ENCODE measurements around the gene CASKIN1. TPM values are rescaled to one million over a fixed set of nuclear protein-coding genes. Genes with fewer than 3 reads are reported as not detected.
A peak's percentile ranks its signal among the peaks of the same experiment; 100 is the strongest.

The CASKIN1 gene
- total and polyA plus RNA-seq, 5 donors from 2014 or later = not detected

DNA sequence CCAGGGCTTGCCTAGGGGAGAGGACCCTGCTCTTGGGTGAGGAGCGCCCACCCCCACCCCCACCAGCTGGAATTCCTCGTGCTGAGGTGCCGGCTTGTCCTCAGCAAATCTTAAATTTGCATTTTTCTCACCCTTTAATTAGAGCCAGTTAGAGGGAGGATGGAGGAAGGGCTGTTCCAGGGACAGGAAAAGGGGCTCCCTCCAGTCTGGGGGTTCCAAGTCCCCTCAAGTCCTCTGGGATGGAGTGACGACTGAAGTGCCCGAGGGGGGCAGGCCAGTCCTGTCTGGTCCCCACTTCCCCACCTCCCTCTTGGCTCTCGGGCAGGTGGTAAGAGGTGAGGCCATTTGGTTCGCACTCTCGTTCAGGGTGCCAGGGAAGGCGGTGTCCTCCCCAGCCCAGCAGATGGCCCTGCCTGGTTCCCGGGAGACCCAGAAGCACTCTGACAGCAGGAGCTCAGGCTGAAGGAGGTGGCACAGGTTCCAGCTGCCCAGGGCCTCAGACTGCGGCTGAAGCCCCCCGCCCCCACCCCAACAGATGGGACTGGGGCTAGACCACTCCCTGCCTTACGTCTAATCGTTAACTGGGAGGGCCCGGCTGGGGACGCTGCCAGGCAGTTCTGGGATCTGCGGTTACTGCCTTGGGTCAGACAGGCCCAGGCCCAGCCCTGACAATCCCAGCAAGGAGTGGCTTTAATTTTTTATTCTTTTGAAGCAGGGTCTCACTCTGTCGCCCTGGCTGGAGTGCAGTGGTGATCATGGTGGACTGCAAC, 45.8 kb downstream of the CASKIN1 start:
- no peak overlapping the region for H3K4me3 ChIP-seq (ENCODE audit: low read depth, low read length)
- Mint-ChIP-seq H3K4me3 (peak overlapping the region in 3 of 4 donors; percentile 15 to 48 (median 46)), H3K9me3 (no peaks in the 10 kb centered on the region), H3K4me1 (peaks cover 0 to 57% (median 18%) of the 10 kb centered on the region in 4 donors), H3K27ac (no peak overlapping the region), H3K36me3 (peaks cover 5% of the 10 kb centered on the region), H3K27me3 (peaks cover 6% of the 10 kb centered on the region)
- H3K36me3 ChIP-seq (ENCODE audit: control insufficient read depth, insufficient read depth, low read length) = peaks cover 6% of the 10 kb centered on the region
- peaks cover 55% of the 10 kb centered on the region for H3K4me1 ChIP-seq (ENCODE audit: control insufficient read depth, insufficient read depth, low read length, poor library complexity, severe bottlenecking)
- no peak for ATAC-seq (ENCODE audit: low read depth in 2 of 2)
- H3K27ac ChIP-seq (ENCODE audit: insufficient read depth, low read length, poor library complexity, severe bottlenecking) = no peak overlapping the region
- DNase-seq = no peak
- no peaks in the 10 kb centered on the region for H3K9me3 ChIP-seq (ENCODE audit: control insufficient read depth in 2 of 2, low read length in 2 of 2)
- H3K27me3 ChIP-seq (ENCODE audit: control insufficient read depth, insufficient read depth, low read length) = no peaks in the 10 kb centered on the region

DNA sequence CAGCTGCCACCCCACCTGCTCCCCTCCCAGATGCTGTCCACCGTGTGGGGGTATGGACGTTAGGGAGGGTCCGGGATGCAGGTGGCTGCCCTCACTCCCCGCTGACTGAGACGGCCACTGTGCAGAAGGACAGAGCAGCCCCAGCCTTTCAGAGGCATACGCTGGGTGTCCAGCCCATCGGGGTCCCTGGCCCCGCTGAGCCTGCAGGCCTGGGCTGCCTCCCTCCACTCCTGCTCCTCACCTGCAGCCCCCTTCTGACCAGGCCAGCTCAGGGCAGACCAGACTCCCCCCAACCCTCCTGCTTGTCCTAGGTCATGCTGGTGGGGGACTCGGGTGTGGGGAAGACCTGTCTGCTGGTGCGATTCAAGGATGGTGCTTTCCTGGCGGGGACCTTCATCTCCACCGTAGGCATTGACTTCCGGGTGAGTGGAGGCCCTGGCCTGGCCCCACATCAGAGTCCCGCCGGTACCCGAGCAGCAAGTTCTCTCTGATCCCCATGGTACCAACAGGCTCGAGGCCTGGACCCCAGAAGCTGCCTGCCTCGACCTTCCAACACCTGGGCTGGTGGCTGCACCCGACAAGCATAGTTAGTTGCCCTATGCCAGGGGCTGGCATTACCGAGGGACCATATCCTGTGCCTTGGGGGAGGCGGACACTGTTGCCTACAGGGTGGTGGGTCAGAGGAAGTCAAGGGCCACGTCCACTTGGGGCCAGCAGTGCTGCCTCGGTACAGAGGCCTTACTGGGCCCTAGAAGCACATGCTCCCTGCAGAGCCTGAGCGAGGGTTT, 46.6 kb downstream of the CASKIN1 start:
- DNase-seq (no peak), ATAC-seq (ENCODE audit: low read depth in 2 of 2) (no peak)
- peaks cover 6% of the 10 kb centered on the region for H3K27me3 Mint-ChIP-seq
- H3K27ac ChIP-seq (ENCODE audit: insufficient read depth, low read length, poor library complexity, severe bottlenecking) = no peak overlapping the region
- H3K27ac Mint-ChIP-seq = no peak overlapping the region
- peaks cover 5% of the 10 kb centered on the region for H3K36me3 Mint-ChIP-seq
- H3K36me3 ChIP-seq (ENCODE audit: control insufficient read depth, insufficient read depth, low read length) = peaks cover 6% of the 10 kb centered on the region
- peaks cover 54% of the 10 kb centered on the region for H3K4me1 ChIP-seq (ENCODE audit: control insufficient read depth, insufficient read depth, low read length, poor library complexity, severe bottlenecking)
- no peaks in the 10 kb centered on the region for H3K9me3 ChIP-seq (ENCODE audit: control insufficient read depth in 2 of 2, low read length in 2 of 2)
- H3K27me3 ChIP-seq (ENCODE audit: control insufficient read depth, insufficient read depth, low read length) = no peaks in the 10 kb centered on the region
- no peaks in the 10 kb centered on the region for H3K9me3 Mint-ChIP-seq
- H3K4me3 ChIP-seq (ENCODE audit: low read depth, low read length) = no peak overlapping the region
- peak overlapping the region in 3 of 4 donors; percentile 44 to 48 (median 46) for H3K4me3 Mint-ChIP-seq
- H3K4me1 Mint-ChIP-seq = peaks cover 0 to 54% (median 14%) of the 10 kb centered on the region in 4 donors

DNA sequence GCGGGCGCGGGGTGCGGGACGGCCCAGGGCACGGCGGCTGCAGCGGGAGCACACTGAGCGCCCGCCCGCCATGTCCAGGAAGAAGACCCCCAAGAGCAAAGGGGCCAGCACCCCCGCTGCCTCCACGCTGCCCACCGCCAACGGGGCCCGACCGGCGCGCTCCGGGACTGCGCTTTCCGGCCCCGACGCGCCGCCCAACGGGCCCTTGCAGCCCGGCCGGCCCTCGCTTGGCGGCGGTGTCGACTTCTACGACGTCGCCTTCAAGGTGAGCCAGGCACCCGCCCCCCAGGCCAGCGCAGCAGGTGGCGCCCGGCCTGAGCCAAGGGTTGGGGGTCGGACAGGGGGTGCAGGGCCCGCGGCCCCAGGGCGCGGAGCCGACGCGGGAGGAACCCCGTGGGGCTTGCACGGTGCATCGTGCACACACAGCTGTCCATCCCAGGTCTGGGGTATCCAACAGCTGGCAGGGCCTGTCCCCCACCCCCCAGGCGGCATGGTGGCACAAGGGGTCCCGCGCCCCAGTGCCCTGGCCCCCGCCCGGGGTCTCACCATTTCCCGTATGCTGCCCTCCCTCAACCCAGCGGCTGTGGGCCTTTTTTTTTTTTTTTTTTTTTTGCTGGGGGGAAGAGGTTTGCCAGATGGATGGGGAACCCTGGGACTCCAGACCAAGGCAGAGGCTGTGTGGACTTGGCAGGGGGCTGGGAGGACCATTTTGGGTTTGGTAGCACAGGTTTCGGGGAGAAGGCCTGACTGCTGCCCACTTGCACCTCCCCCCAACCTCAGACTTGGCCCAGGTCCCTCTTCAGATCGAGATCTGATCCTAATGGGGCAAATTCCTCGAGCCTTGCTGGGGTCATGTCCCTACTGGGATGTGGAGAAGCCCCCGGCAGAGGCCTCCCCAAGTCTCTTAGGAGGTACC, 47.4 kb downstream of the CASKIN1 start:
- Histone ChIP-seq H3K4me1 (ENCODE audit: control insufficient read depth, insufficient read depth, low read length, poor library complexity, severe bottlenecking) (peaks cover 45% of the 10 kb centered on the region), H3K9me3 (ENCODE audit: control insufficient read depth in 2 of 2, low read length in 2 of 2) (no peaks in the 10 kb centered on the region), H3K27ac (ENCODE audit: insufficient read depth, low read length, poor library complexity, severe bottlenecking) (no peak overlapping the region), H3K27me3 (ENCODE audit: control insufficient read depth, insufficient read depth, low read length) (no peaks in the 10 kb centered on the region), H3K36me3 (ENCODE audit: control insufficient read depth, insufficient read depth, low read length) (peaks cover 6% of the 10 kb centered on the region), H3K4me3 (ENCODE audit: low read depth, low read length) (no peak overlapping the region)
- H3K27me3 Mint-ChIP-seq = peaks cover 6% of the 10 kb centered on the region
- peaks cover 0 to 45% (median 9%) of the 10 kb centered on the region in 4 donors for H3K4me1 Mint-ChIP-seq
- H3K36me3 Mint-ChIP-seq = peaks cover 5% of the 10 kb centered on the region
- ATAC-seq (ENCODE audit: low read depth in 2 of 2) = peak in 1 of 2 donors; percentile 8
- DNase-seq = no peak
- H3K27ac Mint-ChIP-seq = no peak overlapping the region
- no peaks in the 10 kb centered on the region for H3K9me3 Mint-ChIP-seq
- H3K4me3 Mint-ChIP-seq = peak overlapping the region in 2 of 4 donors; percentile 67

DNA sequence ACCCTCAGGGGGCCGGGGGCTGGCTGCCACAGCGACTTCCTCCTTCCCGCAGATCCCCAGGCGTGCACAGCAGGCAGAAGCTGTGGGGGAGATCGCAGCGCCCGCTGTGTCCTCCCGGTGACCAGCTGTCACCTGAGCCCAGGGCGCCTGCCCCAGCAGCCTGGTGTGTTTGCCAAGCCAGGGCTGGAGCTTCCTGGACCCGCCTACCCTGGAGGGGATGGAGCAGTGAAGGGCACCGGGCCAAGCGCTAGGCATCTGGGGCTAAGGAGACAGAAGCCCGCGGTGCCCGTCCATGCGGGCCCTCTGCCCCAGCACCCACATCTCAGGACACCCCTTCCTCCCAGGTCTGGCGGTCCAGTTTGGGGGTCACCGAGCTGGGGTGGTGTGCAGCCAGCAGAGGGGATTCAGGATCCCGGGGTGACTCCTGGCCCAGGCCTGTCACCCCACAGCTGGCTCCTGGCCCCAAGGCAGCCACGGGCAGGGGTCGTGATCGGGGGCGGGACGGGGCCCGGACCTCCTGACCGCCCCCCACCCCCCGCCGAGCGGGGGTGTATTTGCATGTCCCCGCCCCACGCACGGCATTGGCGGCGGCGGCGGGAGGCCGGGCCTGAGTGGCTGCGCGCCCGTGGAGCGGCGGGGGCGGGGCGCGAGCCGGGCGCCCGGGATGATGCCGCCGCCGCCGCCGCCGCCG, 48.3 kb downstream of the CASKIN1 start, which contains the start of gene RAB26:
RAB26 (plus strand) TSS at position 645 of the 691 bp plus-strand sequence. CDS start 159 bp downstream, outside the sequence.
- no peak within 1 kb of the TSS for H3K27ac Mint-ChIP-seq
- peaks cover 5% of the 10 kb centered on the region for H3K36me3 Mint-ChIP-seq
- no peak within 1 kb of the TSS for H3K27ac ChIP-seq (ENCODE audit: insufficient read depth, low read length, poor library complexity, severe bottlenecking)

DNA sequence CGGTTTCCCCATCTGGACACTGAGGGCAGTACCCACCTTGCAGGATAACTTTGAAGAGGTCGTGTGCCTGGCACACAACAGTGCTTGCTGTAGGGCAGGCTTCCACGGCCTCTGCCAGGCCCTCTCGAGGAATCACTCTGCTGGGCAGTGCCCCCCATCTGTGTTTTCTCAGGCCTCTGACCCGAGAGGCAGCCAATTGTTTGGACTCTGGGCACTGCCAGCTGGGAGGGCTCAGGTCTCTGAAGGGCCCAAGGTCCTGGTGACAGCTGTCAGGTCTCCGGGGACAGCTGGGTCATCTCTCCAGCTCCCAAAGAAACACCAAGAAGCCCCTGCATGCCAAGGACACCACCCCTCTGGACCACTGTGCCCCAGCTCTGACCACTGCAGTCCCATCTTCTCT, 49.0 kb downstream of the CASKIN1 start:
- no peaks in the 10 kb centered on the region for H3K27me3 ChIP-seq (ENCODE audit: control insufficient read depth, insufficient read depth, low read length)
- H3K27ac ChIP-seq (ENCODE audit: insufficient read depth, low read length, poor library complexity, severe bottlenecking) = no peak overlapping the region
- DNase-seq (no peak), ATAC-seq (ENCODE audit: low read depth in 2 of 2) (no peak)
- peaks cover 6% of the 10 kb centered on the region for H3K36me3 ChIP-seq (ENCODE audit: control insufficient read depth, insufficient read depth, low read length)
- Mint-ChIP-seq H3K4me3 (peak overlapping the region in 1 of 4 donors; percentile 64), H3K36me3 (peaks cover 5% of the 10 kb centered on the region), H3K27me3 (peaks cover 6% of the 10 kb centered on the region), H3K4me1 (peaks cover 0 to 30% (median 5%) of the 10 kb centered on the region in 4 donors), H3K9me3 (no peaks in the 10 kb centered on the region), H3K27ac (no peak overlapping the region)
- no peaks in the 10 kb centered on the region for H3K9me3 ChIP-seq (ENCODE audit: control insufficient read depth in 2 of 2, low read length in 2 of 2)
- no peak overlapping the region for H3K4me3 ChIP-seq (ENCODE audit: low read depth, low read length)
- peaks cover 29% of the 10 kb centered on the region for H3K4me1 ChIP-seq (ENCODE audit: control insufficient read depth, insufficient read depth, low read length, poor library complexity, severe bottlenecking)

More for the DNA sequence above, 48.3 kb downstream of the CASKIN1 start, which contains the start of gene RAB26:
- Mint-ChIP-seq H3K9me3 (no peaks in the 10 kb centered on the region), H3K4me3 (peak within 1 kb of the TSS in 2 of 4 donors; percentile 67), H3K4me1 (peaks cover 0 to 37% (median 5%) of the 10 kb centered on the region in 4 donors), H3K27me3 (peaks cover 6% of the 10 kb centered on the region)
- peak; percentile 66 to 71 for ATAC-seq (ENCODE audit: low read depth in 2 of 2)
- peak; percentile 43 to 57 (median 52) for DNase-seq
- peaks cover 37% of the 10 kb centered on the region for H3K4me1 ChIP-seq (ENCODE audit: control insufficient read depth, insufficient read depth, low read length, poor library complexity, severe bottlenecking)
- no peak within 1 kb of the TSS for H3K4me3 ChIP-seq (ENCODE audit: low read depth, low read length)
- peaks cover 6% of the 10 kb centered on the region for H3K36me3 ChIP-seq (ENCODE audit: control insufficient read depth, insufficient read depth, low read length)
- H3K9me3 ChIP-seq (ENCODE audit: control insufficient read depth in 2 of 2, low read length in 2 of 2) = no peaks in the 10 kb centered on the region
- H3K27me3 ChIP-seq (ENCODE audit: control insufficient read depth, insufficient read depth, low read length) = no peaks in the 10 kb centered on the region

DNA sequence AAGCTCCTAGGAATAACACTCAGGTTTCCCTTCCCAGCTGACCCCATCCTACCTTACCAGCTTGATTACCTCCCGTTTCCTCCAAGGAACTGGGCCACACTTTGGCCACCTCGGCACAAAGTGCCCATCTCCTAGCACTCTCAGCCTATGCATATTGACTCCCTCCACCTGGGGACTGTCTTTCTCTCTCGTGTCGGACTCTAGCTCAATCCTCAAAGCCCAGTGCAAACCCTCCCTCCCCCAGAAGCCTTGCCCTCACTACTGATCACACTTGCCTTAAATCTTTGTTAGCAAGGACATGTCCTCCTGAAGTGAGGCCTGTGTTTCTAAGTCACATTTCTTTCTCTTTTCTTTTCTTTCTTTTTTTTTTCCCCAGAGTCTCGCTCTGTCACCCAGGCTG, 50.6 kb downstream of the CASKIN1 start:
- H3K4me1 ChIP-seq (ENCODE audit: control insufficient read depth, insufficient read depth, low read length, poor library complexity, severe bottlenecking) = peaks cover 19% of the 10 kb centered on the region
- Mint-ChIP-seq H3K9me3 (no peaks in the 10 kb centered on the region), H3K4me3 (no peak overlapping the region), H3K36me3 (no peaks in the 10 kb centered on the region), H3K4me1 (peaks cover 0 to 16% (median under 1%) of the 10 kb centered on the region in 4 donors), H3K27ac (peak overlapping the region in 1 of 3 donors; percentile 12), H3K27me3 (peaks cover 11% of the 10 kb centered on the region)
- no peaks in the 10 kb centered on the region for H3K36me3 ChIP-seq (ENCODE audit: control insufficient read depth, insufficient read depth, low read length)
- H3K9me3 ChIP-seq (ENCODE audit: control insufficient read depth in 2 of 2, low read length in 2 of 2) = no peaks in the 10 kb centered on the region
- no peak overlapping the region for H3K27ac ChIP-seq (ENCODE audit: insufficient read depth, low read length, poor library complexity, severe bottlenecking)
- H3K27me3 ChIP-seq (ENCODE audit: control insufficient read depth, insufficient read depth, low read length) = no peaks in the 10 kb centered on the region
- H3K4me3 ChIP-seq (ENCODE audit: low read depth, low read length) = no peak overlapping the region
- ATAC-seq (ENCODE audit: low read depth in 2 of 2) (no peak), DNase-seq (no peak)

Data from CD4-positive, CD25-positive, alpha-beta regulatory T cell (primary cell).